ENCODE measurements around the gene ZBTB7A. TPM values are rescaled to one million over a fixed set of nuclear protein-coding genes. Genes with fewer than 3 reads are reported as not detected.

The ZBTB7A gene
- total RNA-seq: 42.5 and 55.6 TPM in 2 replicates

DNA sequence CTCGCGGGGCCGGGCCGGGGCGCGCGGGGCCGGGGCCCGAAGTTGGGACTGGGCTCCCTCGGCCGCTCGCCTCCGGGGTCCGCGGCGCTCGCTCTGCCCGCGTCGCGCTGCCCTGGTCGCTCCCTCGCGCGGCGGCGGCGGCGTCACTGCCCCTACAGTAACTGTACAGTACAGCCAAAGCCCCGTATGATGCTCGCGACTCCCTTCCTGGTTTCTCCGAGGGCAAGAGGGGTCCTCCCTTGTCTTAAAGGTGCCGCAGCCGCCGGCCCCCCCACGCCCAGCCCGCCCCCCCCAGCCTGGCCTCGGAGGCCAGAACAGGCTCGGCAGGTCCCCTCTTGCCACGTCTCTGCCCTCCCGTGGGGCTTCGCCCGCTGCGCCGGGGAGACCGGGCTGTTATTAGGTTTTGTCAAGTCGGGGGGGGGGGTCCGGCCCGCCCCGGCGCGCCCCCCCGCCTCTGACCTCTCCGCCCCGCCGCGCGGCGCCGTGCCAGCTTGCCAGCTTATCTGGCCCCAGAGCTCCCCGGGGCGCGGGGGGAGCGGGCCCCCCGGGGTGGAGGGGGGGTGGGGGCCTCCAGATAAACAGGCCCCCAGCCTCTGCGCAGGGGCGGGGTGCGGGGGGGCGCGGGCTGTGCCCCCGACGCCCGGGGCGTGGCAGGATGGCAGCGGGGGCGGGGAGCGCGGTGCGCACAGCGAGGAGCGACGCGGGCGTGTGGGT is at the start of gene ZBTB7A:
ZBTB7A (minus strand) TSS at position 218 of the 714 bp plus-strand sequence. CDS start 11,667 bp downstream, outside the sequence.
- DNase-seq (ENCODE audit: extremely low read depth, low read depth, low spot score): no peak

DNA sequence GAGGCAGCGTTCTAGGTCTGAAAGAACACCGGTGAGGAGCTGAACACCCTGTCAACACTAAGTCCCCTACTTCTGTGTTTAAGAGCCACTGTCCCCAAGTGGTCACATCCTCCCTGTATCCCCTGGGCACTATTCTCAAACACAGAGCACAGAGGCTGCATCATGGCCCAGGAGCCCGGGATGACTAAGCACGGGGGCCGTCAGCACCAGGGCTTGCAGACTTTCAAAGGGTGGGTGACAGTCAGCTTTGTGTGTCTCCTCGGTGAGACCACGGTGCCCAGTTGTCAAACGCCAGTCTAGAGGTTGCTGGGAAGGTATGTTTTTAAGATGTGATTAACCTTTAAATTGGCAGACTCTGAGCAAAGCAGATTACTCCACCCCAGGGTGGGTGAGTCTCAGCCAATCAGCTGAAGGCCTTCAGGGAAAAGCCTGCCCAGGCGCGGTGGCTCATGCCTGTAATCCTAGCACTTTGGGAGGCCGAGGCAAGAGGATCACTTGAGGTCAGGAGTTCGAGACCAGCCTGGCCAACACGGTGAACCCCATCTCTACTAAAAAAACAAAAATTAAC is 49.2 kb upstream of the ZBTB7A start:
- DNase-seq (ENCODE audit: extremely low read depth, low read depth, low spot score): no peak

DNA sequence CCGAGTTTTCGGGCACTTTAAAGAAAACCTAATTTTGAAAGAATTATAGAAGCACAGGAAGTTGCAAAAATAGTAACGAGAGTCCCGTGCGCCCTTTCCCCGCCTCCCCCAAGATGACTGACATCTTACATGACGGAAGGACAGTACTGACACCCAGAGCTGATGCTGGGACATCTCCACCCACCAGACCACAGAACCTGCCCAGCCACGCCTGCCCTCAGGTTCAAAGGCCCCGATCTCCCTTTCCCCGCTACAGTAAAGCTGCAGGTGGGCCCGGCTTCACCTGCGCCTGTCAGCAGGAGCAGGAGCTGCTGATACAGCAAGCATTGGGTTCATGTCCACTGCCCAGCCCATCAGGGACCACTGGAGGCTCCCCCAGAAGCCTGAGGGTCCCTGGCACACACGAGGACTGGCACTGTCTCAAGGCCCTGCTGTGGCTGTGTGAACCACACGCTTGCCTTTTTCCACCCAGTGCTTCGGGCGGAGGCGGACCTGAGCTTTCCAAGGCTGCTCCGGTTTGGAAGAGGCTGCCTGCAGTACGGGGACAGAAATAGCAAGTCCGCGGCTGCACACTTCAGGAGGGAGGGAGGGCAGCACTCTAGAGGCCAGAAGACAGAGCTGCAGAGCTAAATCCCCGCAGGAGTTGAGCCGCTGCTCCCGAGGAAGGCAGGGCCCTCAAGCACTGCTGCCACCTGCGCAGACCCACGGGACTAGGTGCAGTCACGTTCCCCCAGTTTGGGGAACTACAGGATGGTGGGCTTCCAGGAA is 48.5 kb upstream of the ZBTB7A start:
- DNase-seq (ENCODE audit: extremely low read depth, low read depth, low spot score): no peak

DNA sequence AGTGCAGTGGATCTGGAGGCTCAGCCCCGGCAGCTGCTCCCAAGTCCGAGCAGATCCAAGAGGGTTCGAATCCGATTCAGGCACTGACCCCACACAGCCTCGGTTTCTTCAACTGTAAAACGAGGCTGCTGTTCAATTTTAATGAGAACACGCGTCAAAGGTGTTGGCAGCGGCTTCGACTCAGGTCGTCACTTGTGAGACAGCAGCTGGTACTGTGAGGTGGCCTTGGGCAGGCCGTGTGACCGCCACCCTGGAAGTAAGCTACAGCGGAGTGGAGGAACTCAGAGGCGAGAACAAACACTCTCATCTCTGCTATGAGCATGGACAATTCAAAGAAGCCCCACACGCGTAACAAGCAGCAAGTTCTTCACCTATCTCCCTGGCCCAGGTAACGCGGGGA is 47.5 kb upstream of the ZBTB7A start:
- DNase-seq (ENCODE audit: extremely low read depth, low read depth, low spot score): no peak

DNA sequence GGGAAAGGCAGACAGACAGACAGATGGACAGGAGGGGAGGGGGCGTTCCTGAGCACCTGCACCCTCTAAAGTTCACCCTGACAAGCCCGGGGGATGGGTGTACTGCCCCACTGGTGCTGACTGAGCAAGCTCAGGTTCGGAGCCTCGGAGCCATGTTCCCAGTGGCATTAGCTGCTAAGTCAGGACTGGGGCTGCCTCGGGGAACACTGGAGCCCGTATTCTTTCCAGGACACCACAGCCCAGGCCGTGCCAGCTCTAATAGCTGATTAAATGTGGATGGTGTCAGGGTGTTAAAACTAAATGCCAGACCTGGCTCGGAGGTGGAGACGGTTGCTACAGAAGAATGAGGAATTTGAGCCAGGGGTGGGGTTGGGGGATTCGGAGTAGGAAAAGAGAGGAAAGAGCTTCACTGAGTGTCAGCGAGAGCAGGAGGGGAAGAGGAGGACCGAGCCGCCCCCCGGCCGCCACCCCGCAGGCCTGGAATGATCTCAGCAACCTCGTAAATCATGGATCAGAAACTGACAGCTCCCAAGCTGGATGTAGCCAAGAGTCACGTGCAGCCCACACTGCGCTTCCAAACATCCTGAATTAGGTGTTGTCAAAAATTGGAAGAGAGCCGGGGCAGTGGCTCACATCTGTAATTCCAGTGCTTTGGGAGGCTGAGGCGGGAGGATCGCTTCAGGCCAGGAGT is 46.8 kb upstream of the ZBTB7A start:
- DNase-seq (ENCODE audit: extremely low read depth, low read depth, low spot score): no peak

DNA sequence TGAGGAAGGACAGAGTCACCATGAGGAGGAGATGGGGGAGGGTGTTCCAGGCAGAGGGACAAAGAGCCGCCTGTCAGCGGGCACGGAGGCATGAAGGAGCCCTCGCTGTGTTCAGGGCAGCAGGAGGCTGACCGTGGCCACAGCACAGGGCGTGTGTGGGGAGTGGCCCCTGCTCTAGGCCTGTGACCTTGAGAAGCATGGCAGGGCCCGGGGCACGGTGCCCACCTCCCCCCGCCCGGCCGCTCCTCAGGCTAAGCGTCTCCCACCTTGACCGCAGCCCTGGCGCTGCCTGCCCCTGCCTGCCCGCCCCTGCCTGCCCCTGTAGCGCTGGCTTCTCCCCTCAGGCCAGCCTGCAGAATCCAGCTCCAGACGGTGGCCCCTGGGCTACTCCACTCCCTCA is 45.7 kb upstream of the ZBTB7A start:
- DNase-seq (ENCODE audit: extremely low read depth, low read depth, low spot score): no peak

DNA sequence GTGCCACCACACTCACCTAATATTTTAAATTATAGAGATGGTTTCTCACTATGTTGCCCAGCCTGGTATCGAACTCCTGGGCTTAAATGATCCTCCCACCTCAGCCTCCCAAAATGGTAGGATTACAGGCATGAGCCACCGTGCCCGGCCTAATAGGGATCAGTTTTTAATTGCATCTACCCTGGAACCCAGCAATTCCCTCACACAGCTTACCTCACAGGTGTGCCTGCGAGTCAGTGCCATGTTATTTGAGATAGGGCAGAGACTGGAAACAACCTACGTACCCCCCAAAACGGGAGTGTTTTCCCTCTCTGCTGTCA is 42.9 kb upstream of the ZBTB7A start:
- DNase-seq (ENCODE audit: extremely low read depth, low read depth, low spot score): no peak

DNA sequence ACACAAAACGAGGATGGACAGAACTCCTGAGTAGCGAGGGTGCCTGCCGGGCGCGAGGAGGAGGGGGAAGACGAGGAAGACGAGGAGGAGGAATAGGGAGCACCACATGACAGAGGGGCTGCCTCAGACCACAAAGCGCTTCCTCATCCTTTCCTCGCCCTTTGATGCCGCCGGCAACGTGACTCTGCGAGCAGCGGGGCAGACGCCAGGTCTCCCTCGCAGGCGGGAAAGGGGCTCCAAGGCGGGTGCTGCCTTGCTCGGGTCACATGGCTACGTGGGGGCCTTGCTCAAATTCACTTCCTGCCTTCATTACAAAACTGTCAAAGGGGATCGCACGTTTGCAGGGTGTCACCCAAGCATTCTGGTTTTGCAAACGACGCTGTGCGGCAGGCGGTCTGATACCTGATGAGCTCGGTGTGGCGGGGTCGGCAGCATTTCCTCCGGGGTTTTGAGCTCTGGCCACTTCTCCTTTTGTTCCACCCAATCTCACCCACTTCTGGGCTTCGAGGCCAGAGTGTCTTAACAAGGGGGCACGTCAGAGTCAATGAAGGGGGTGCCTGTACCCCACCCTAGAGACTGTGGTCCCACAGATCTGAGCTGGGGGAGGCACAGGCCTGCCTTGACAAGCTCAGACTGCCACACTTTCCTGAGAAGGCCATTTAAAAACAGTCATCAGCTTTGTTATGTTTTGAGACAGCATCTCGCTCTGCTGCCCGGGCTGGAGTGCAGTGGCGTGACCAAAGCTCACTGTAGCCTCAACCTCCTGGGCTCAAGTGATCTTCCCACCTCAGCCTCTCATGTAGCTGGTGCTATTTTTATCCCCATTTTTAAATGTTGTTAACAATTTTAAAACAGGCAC is 42.3 kb upstream of the ZBTB7A start:
- DNase-seq (ENCODE audit: extremely low read depth, low read depth, low spot score): no peak

DNA sequence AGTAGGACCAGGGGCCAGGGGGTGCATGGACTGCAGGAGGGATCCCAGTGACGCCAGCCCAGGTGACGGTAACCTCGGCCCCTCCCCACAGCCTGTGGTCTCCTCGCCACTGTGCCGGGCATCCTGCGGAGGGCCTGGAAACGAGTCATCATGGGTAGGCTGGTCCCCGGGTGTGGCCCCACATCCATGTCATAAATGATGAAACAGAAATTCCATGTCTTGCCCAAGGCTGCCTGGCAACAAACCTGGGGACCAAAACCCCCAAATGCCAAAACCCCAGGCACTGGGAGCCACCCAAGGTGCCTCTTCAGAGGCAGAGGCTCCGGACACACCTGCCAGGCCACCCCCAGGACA is 36.4 kb upstream of the ZBTB7A start:
- no peak for DNase-seq (ENCODE audit: extremely low read depth, low read depth, low spot score)

DNA sequence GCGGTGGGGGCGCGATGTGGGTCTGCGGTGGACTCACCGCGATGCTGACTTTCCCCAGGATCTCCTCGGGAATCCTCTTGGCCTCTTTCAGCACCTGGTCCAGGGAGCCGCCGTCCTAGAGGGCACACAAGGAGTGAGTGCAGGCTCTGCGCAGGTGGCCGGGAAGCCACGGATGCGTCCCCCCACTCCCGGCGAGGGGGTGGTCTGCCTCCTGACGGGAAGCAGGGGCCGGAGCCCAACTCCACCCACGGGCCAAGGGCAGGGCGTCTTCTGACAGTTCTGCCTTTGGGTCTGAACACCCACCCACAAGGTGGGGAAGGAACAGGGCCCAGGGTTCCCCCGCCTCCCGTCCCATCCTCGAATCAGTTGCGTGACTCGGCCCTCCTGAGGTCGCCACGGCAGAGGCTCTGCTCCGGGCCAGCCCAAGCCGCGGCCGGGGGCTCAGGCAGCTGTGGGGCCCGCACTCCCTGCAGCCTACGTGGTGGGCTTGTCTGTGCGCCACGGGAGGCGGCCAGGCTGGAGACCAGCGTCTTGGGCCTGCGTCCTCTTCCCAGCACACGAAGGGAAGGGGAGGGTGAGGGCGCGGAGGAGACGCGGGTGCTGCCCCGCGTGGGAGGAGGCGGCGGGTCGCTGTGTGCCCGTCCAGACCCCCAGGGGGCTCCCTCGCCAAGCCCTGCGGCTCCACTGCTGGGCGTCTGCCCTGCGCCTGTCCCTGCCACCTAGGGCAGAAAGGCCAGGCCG is 35.8 kb upstream of the ZBTB7A start:
- DNase-seq (ENCODE audit: extremely low read depth, low read depth, low spot score): no peak

DNA sequence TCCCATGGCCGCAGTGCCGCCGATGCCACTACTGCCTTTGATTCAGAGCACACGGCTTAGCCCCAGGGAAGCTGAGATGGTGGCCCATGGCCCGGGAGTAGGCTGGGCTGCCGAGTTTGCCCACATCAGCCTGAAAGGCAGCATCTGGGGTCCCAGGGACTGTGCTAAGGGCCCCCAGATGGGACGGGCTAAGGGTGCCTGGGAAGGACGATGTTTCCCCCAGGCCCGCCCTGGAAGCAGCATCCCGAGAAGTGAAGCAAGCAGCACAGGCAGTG is 34.7 kb upstream of the ZBTB7A start:
- no peak for DNase-seq (ENCODE audit: extremely low read depth, low read depth, low spot score)

DNA sequence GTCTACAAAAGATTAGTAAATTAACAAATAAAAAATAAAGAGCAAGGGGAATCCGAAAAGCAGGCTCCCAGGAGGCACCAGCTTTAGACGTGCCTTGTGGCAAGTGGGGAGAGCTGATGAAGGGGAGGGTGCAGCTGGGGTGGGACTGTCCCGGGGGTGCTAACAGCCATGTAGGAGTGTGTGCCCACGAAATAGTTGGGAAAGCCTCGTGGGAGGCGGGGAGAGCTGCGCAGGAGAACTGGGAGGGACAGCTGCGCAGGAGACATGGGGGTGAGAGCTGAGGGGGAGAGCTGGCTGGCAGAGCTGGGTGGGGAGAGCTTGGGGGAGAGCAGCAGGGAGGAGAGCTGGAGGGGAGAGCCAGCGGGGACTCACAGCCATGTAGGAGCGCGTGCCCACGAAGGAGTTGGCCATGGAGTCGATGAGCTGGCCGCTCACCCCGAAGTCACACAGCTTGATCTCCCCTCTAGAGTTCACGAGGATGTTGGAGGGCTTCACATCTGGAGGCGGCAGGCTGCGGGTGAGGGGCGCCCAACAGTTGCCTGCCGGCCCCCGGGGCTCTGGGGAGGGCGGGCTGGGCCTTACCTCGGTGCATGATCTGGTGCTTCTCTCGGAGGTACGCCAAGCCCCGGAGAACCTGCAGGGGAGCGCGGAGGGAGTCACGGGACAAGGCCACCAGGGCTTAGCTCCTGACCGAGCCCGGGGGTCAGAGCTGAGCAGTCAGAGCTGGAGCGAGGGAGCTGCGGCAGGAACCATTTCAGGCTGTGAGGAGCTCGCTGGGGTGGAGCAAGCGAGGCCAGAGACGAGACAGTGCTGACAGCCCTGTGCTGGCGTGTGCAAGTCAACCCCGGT is 34.2 kb upstream of the ZBTB7A start:
- no peak for DNase-seq (ENCODE audit: extremely low read depth, low read depth, low spot score)

DNA sequence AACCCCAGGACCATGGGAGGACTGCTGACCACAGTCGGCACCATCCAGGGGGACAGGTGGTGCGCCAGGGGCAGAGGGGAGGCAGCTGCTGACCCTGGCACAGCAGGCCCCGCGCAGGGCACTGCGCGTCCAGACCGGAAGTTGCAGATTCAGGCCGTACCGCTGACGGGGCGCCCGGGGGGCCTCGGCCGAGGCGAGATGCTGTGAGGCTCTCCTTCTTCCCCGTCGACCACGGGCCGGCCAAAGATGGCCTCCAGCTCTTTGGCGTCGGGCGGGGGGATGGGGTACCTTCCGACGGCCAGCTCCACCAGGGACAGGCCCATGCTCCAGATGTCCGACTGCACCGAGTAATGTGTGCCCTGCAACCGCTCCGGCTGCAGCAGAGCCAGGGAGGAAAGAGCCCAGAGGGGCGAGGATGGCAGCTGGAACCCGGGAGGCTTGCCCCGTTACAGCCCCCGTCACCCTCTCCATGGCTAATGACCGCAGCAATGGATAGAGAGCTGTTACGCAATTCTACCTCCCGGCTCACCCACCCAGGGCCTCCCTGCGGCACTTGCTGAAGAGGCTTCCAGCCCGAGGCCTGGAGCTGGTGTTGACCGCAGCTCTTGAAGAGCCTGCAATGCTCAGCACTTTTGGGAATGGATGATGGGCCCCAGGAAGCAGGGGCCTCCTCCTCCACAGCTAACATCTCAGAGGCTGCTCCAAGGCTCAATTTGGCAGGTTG is 32.5 kb upstream of the ZBTB7A start:
- DNase-seq (ENCODE audit: extremely low read depth, low read depth, low spot score): no peak

DNA sequence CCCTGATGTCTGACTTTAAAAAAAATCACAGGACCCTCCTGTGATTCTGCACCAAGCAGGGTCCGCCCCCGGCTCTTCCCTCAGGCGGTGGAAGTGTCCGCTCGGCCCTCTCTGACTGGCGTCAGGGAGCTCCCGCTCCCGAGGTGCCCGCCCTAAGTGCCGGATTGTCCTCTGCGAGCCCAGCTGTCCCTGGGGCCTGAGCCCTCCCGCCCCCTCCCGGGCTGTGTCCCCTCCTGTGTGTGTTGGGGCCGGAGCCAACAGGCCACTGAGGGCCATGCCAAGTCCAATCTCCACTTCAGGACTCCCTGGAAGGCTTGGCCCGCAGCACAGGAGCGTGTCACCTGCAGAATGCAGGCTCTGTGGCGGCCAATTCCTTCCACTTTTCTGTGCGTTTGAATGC is 31.8 kb upstream of the ZBTB7A start:
- DNase-seq (ENCODE audit: extremely low read depth, low read depth, low spot score): no peak

DNA sequence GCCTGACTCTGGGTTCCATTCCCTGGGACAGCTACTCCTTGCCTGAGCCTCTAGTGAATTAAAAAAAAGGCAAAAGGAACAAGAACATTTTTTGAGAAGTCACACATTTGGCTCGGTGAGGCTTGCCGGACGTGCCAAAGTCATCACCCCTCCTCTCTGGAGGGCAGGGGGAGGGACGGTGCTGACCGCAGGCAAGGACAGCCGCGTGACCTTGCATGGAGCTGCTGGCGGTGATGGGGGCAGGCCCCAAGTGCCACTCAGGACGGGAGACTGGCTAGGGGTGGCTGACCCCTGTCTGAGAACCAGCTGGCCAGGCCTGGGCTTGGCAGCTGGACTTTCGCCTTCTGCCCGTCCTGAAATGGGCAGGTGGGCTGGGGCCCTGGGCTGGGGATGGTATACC is 30.8 kb upstream of the ZBTB7A start:
- DNase-seq (ENCODE audit: extremely low read depth, low read depth, low spot score): no peak

DNA sequence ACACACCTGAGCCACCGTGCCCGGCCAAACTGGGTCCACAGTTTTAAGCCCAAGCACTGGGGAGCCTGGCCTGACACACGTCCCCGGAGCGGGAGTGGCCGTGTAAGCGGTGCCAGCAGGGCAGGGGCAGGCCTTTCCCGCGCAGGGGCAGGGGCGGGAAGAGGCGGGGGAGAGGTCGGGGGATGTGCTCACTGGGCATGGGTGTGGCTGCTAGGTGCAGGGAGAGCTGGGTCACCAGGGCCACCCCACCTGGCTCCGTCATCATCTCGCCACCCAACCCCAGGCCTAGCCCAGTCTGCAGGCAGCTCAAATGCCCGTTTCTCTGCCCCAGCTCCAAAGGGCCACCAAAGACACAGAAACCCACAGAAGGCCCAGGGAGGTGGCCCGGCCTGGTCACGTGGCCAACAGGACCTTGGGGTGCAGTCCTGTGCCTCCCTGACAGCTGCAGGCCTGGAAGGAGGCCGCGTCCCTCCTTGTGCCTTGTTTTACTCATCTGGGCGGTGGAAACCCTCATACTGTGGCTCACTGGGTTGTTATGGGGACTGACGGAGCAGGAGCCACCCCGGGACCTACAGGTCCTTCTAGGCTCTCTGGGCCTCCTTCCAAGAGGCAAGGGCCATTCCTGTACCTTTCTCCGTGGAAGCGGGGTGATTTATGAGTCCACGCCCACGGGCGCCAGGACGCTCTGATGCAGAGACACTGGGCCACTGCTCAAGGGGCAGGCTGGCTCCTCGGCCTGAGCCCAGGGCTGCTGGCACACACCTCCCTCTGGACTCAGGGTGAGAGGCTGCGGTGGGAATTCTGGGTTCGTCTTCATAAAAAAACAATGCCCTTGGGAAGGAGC is 29.6 kb upstream of the ZBTB7A start:
- DNase-seq (ENCODE audit: extremely low read depth, low read depth, low spot score): no peak

DNA sequence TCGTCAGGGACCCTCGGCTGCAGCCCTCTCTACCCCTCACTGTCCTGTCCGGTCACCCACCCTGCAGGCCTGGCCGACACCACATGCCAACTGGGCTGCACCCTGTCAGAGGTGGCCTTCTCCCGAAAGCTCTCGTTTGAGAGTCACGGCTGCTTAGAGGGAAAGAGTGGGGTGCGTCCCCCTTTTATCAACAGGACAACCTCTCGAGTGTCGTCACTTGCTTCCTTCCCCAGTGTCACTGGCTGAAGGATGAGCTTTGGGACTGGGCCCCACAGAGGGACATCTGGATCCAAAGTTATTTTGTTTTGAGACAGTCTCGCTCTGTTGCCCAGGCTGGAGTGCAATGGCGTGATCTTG is 28.8 kb upstream of the ZBTB7A start:
- DNase-seq (ENCODE audit: extremely low read depth, low read depth, low spot score): no peak

Measured in glomerular endothelial cell (primary cell).